Dedifferentiated amniotic fluid mesenchymal stem cell (primary cell): ENCODE data around the gene PBRM1.

ENCODE experiments used
- DNase-seq: peaks from one replicate; pipeline ENCODE4 v3.0.0-alpha.2; 2016; ENCODE audit errors: extremely low spot score

PBRM1 gene

GRCh38 chr3:52511509-52511908 lies 174.2 kb downstream of the PBRM1 start:
- no peak for DNase-seq

DNA sequence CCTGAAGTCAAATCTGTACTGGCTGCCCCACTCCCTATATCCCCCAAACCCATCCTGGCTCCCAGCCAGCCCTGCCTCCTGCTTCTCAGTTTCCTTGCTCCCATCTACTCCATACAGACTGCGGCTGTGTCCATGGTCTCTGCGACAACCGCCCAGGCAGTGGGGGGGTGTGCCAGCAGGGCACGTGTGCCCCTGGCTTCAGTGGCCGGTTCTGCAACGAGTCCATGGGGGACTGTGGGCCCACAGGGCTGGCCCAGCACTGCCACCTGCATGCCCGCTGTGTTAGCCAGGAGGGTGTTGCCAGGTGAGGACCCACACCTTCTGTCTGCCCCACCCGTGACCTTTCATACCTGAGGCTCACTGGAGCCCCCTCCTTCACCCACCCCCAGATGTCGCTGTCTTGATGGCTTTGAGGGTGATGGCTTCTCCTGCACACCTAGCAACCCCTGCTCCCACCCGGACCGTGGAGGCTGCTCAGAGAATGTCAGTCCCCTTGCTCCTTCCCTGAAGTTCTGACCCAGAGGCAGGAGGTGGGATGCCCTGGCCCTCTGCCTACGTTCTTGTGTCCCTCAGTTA lies 175.9 kb downstream of the PBRM1 start:
- no peak for DNase-seq

DNA sequence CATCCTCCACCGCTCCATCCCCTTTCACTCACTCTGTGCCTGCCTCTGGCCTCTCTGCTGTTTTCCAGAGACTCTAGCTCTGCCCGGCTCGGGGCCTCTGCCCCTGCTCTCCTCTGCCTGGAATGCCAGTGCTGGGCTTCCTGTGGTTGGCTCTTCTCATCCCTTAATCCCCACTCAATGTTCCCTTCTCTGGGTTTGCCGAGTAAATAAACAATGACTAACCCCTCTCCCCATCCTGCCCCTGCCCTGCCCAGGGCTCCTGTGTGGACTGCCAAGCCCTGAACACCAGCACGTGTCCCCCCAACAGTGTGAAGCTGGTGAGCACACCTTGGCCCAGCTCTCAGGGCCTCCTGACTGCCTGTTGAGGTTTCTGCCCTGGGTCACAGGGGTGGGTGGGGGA lies 178.4 kb downstream of the PBRM1 start:
- DNase-seq = peak; percentile 78

DNA sequence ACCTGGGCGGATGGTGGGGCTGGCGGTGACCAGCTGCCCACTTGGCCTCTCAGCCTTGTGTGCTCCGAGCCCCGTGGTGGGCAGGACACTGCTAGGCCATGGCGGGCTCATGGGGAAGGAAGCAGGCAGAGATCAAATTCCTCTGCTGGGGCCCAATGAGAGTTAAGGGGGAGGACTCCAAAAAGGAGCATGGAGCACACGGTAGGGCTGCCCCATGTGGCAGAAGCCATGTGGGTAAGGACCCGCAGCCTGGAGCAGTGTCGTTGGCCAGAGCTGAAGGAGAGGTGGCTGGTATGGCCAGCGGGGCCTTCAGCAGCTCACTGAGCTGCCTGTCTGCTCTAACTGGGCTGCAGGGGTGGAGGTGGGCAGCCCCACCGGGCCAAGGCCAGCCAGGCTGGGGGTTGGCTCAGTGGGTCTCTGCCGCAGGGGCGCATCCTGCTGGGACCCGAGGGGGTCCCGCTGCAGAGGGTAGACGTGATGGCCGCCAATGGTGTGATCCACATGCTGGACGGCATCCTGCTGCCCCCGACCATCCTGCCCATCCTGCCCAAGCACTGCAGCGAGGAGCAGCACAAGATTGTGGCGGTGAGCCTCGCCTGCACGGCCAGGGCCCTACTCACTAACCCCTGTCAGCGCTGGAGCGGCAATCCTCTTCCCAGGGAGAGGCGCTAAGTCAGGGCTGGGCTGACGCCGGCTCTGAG lies 179.3 kb downstream of the PBRM1 start:
- DNase-seq = no peak

- DNase-seq = no peak
Observed at GRCh38 chr3:52504977-52505376, 180.7 kb downstream of the PBRM1 start.

DNA sequence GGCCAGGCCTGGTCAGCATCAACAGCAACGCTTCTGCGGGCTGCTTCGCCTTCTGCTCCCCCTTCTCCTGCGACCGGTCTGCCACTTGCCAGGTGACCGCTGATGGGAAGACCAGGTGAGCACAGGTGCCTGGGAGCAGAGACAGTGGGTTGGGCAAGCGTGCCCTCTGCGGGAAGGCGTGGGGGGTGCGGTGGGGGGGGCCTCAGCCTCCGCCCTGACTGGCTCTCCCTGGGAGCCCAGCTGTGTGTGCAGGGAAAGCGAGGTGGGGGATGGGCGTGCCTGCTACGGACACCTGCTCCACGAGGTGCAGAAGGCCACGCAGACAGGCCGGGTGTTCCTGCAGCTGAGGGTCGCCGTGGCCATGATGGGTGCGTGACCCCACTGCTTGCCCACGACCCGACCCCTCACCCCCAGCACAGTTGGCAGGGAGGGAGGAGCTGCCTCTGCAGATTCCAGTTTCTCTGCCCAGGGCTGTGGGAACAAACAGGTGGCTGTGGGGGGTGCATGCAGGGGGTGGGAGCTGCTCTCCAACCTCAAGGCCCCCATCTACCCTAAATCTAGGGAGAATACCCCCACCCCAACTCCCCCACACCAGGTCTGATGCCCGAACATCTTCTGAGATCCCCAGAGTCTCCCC lies 181.8 kb downstream of the PBRM1 start:
- DNase-seq = no peak

- no peak for DNase-seq
Observed at GRCh38 chr3:52502808-52503350, 182.8 kb downstream of the PBRM1 start.

- DNase-seq = no peak
Observed at GRCh38 chr3:52502001-52502400, 183.7 kb downstream of the PBRM1 start.

- no peak for DNase-seq
Observed at GRCh38 chr3:52501046-52501445, 184.7 kb downstream of the PBRM1 start.

DNA sequence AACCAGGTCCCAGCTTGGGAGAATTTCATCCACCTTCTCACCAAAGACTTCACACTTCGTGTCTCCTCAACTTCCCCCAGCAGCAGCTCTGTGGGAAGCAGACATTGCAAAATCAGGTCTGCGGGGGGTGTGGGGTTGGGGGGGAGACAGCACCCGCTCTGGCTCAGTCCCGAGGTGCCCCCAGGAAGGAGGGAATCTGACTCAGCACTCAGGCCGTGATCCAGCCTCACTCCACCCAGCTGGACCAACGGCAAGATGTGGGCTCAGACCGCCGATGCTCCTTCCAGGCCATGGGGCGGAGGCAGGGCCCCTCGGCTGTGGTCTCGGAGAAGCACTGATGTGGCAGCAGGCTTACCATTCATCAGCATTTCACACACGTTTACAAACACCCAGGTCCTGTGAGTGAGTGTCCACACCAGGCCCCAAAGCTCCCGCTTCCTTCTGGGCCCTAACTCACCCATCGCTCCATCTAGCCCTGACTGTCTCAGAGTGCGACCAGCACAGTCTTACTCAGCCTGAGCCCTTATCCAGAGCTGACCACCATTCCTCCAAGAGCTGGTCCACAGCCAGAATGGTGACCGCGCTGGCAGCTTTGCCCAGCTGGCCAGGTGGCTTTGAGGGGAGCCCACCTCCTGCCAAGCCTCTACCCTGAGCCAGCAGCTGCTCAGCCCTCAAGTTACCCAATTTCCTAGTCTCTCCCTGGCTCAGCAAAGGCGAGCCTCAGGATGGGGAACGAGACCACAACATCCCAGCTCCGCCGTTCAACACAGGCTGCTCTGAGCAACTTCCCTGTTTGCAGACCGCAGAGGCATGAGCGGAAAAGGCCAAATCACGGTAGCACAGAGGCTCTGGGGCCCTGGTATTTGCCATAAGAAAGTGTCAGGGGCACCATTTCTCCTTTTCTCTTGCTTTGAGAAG lies 187.3 kb downstream of the PBRM1 start:
- no peak for DNase-seq

GRCh38 chr3:52495777-52496602 lies 189.7 kb downstream of the PBRM1 start:
- no peak for DNase-seq
